Measurements from ENCODE around the gene KLHL29.

- TF ChIP-seq, protein P1, sequence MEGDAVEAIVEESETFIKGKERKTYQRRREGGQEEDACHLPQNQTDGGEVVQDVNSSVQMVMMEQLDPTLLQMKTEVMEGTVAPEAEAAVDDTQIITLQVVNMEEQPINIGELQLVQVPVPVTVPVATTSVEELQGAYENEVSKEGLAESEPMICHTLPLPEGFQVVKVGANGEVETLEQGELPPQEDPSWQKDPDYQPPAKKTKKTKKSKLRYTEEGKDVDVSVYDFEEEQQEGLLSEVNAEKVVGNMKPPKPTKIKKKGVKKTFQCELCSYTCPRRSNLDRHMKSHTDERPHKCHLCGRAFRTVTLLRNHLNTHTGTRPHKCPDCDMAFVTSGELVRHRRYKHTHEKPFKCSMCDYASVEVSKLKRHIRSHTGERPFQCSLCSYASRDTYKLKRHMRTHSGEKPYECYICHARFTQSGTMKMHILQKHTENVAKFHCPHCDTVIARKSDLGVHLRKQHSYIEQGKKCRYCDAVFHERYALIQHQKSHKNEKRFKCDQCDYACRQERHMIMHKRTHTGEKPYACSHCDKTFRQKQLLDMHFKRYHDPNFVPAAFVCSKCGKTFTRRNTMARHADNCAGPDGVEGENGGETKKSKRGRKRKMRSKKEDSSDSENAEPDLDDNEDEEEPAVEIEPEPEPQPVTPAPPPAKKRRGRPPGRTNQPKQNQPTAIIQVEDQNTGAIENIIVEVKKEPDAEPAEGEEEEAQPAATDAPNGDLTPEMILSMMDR (IDR thresholded peaks at IDR 0.05), result no peak
- TF ChIP-seq, protein P2, sequence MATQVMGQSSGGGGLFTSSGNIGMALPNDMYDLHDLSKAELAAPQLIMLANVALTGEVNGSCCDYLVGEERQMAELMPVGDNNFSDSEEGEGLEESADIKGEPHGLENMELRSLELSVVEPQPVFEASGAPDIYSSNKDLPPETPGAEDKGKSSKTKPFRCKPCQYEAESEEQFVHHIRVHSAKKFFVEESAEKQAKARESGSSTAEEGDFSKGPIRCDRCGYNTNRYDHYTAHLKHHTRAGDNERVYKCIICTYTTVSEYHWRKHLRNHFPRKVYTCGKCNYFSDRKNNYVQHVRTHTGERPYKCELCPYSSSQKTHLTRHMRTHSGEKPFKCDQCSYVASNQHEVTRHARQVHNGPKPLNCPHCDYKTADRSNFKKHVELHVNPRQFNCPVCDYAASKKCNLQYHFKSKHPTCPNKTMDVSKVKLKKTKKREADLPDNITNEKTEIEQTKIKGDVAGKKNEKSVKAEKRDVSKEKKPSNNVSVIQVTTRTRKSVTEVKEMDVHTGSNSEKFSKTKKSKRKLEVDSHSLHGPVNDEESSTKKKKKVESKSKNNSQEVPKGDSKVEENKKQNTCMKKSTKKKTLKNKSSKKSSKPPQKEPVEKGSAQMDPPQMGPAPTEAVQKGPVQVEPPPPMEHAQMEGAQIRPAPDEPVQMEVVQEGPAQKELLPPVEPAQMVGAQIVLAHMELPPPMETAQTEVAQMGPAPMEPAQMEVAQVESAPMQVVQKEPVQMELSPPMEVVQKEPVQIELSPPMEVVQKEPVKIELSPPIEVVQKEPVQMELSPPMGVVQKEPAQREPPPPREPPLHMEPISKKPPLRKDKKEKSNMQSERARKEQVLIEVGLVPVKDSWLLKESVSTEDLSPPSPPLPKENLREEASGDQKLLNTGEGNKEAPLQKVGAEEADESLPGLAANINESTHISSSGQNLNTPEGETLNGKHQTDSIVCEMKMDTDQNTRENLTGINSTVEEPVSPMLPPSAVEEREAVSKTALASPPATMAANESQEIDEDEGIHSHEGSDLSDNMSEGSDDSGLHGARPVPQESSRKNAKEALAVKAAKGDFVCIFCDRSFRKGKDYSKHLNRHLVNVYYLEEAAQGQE (IDR thresholded peaks at IDR 0.05; ENCODE audit: insufficient read depth in 1 of 2, low read depth in 2 of 2, low read length in 1 of 2), result no peak
- no peak for TF ChIP-seq TCF7L2 (IDR thresholded peaks at IDR 0.05; ENCODE audit: low read depth, low read length)
- no peak for TF ChIP-seq POLR2AphosphoS5 (IDR thresholded peaks at IDR 0.05; ENCODE audit: low read depth, low read length)
- TF ChIP-seq SIN3A (IDR thresholded peaks at IDR 0.05; ENCODE audit: borderline replicate concordance, insufficient read depth, low read depth, low read length), result no peak
Observed at GRCh38 chr2:23721454-23721826, 336.5 kb downstream of the KLHL29 start.

Measured in Panc1 (cell line).